A204.1 (cell line): Measurements from ENCODE around the gene DEDD.

Source experiments
- FAIRE-seq: peaks from 2 replicates; lab custom pipeline; 2012; peaks lifted over from hg19 to GRCh38; lab: Jason Lieb, UNC

Gene DEDD, protein sequence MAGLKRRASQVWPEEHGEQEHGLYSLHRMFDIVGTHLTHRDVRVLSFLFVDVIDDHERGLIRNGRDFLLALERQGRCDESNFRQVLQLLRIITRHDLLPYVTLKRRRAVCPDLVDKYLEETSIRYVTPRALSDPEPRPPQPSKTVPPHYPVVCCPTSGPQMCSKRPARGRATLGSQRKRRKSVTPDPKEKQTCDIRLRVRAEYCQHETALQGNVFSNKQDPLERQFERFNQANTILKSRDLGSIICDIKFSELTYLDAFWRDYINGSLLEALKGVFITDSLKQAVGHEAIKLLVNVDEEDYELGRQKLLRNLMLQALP

GRCh38 chr1:161132410-161133219 lies at the start of gene DEDD:
Gene DEDD, minus strand, starts transcription at chr1:161132667. Its CDS starts 8,205 bp downstream, at chr1:161124462.
- peak; percentile 80 for FAIRE-seq

DNA sequence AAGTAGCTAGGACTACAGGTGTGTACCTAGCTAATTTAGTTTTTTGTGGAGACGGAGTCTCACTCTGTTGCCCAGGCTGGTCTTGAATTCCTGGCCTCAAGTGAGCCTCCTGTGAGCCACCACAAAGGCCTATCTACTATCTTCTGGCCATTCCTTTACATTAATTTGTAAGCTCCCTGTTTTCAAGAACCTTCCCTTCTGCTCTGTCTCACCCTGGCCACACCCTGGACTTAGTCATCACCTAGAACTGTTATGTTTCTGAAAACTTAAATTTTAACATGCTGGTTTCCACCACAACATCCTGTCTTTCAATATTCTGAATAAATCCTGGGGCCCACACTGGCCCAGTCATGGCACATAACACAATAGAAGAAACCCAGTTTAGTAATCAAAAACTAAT lies 49.7 kb upstream of the DEDD start:
- no peak for FAIRE-seq

GRCh38 chr1:161180639-161181038 lies 48.2 kb upstream of the DEDD start:
- no peak for FAIRE-seq

DNA sequence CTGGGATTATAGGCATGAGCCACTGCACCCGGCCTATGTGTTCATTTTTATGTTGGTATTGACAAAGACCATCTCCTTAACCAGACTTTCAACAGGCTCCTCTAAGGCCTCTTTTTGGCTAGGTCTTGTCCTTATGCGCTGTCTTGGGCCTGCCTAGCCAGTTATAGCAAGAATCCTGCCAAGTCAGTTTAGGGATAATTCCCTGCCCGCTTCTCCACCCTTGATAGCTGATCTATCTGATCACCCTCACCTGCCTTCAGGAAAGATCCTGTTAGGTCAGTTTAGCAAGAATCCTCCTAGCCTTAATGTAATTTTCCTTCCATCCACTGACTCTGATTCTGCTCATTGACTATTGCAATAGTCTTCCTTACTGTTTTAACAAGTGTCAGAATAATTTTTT lies 47.2 kb upstream of the DEDD start:
- no peak for FAIRE-seq

GRCh38 chr1:161177936-161178244 lies 45.4 kb upstream of the DEDD start:
- FAIRE-seq, result no peak

DNA sequence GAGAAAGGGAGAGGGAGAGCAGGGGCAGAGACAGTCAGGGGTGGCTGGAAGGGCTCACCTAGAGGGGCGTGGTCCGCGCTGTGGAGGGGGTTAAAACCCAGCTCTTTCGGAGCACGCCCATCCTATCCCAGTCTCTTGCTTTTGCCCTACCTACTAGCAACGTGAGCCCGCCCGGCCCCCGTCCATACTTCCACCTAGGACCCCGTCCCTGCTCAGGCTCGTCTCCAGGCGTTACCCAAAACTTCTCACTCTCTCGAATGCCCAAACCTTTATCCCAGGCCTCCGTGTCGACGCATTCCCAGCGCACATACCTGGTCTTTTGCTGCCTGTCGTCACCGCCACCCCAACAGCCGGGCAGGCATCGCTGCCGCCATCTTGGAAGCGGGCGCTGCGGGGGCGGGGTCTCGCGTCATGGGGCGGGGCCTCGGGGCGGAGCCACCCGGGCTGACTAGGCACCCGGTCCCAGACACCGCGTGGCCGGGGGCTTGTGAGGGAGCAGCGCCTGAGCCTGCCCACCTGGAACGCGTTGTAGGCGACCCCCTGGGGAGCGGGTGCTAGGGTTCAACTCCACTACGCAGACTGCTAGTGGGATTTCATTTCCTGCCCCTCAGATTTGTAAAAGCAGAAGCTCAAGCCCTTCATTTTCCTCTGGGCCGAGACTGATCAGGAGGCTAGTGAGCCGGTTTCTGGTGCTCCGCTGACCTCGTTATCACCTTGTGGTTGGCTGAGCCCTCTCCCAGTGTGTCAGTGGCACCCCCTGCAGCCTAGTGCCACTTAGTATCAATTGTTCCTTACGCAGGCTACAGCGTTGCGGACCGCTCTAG lies 44.9 kb upstream of the DEDD start, which contains the start of gene B4GALT3:
TSS of gene B4GALT3 (minus strand) at position 396 of the 824 bp plus-strand sequence. CDS start 1,447 bp downstream, outside the sequence.
- no peak for FAIRE-seq

- no peak for FAIRE-seq
These were observed 44.1 kb upstream of the DEDD start for GRCh38 chr1:161176468-161177111.

DNA sequence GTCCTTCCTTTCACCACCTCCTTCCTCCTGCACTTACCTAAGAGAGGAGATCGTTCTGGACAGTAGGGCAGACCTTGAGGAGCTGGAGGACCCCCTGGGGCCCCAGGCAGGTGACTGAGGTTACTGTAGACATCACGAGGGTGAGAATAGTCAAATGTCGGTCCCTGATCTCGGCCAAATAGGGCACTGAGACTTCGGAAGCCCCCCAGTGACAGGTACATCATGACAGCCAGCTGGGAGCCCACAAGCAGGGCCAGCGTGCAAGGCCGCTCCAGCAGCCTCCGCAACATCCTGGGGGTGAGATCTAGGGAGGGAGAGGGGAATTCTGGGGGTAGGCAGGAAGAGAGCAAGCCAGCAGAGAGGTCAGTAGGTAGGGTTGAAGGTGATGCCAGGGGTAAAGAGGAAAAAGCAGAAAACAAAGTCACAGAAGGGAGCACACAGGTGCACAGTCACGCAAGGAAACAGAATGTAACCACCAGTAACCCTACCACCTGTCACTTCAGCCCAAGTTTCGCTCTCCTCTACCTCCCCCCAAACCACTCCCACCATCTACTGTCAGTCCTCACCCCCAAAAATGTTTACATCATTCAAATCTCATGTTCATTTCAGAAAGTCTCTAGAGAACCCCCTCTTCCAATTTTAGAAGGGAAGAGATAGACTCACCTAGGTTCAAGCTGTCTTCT lies 43.4 kb upstream of the DEDD start:
- no peak for FAIRE-seq

- FAIRE-seq, result no peak
These were observed 42.4 kb upstream of the DEDD start for GRCh38 chr1:161174911-161175310.

- no peak for FAIRE-seq
These were observed 41.2 kb upstream of the DEDD start for GRCh38 chr1:161173711-161174110.

- no peak for FAIRE-seq
These were observed 40.4 kb upstream of the DEDD start for GRCh38 chr1:161172776-161173376.

GRCh38 chr1:161172349-161172748 lies 39.9 kb upstream of the DEDD start:
- FAIRE-seq, result no peak

DNA sequence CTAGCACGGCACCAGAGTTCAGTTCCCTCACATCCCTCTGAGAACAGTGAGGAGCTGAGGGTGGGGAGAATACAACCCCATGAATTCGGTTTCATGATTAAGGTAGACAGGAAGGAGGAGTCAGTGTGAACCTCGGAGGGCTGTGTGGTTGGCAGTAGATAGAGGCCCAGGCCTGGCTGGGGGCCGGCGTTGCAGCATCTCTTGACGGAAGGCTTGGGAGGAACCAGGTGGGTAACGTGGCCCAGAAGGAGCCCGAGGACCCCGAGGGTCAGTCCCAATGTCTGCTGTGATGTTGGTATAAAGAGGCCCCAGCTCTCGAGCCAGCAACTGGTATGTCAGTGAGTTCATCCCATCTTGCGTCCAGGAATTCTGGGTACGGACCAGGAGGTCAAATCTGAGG lies 39.2 kb upstream of the DEDD start:
- no peak for FAIRE-seq

DNA sequence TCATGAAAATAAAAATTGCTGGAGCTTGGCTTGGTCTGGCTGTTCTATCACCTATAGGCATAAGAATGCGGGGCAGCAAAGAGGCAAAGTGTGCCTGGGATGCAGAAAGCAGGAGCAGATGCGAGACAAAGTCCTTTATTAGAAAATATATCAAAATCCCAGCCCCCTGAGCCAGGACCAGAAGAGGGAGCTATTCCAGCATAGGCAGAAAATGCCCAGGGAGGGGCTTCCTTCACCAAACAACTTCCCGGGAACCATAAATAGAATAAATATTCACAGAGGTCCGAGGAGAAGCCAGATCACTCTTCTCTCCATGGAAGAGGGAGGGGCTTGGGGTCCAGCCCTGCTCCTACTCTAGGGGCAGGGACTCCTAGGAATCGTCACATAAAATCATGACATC lies 38.7 kb upstream of the DEDD start:
- FAIRE-seq, result no peak

DNA sequence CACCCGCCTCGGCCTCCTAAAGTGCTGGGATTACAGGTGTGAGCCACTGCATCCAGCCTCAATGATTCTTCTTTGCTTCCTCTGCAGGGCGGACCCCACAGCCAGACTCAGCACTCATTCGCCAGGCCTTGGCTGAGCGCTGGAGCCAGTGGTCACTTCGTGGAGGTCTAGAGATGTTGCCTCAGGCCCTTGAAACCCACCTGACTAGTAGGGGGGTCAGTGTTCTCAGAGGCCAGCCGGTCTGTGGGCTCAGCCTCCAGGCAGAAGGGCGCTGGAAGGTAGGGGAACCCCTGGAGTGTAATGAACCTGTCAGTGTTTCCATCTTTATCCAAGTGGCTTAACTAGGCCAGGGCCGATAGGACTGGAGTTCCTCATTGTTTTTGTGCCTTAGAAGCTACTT lies 36.4 kb upstream of the DEDD start:
- no peak for FAIRE-seq

DNA sequence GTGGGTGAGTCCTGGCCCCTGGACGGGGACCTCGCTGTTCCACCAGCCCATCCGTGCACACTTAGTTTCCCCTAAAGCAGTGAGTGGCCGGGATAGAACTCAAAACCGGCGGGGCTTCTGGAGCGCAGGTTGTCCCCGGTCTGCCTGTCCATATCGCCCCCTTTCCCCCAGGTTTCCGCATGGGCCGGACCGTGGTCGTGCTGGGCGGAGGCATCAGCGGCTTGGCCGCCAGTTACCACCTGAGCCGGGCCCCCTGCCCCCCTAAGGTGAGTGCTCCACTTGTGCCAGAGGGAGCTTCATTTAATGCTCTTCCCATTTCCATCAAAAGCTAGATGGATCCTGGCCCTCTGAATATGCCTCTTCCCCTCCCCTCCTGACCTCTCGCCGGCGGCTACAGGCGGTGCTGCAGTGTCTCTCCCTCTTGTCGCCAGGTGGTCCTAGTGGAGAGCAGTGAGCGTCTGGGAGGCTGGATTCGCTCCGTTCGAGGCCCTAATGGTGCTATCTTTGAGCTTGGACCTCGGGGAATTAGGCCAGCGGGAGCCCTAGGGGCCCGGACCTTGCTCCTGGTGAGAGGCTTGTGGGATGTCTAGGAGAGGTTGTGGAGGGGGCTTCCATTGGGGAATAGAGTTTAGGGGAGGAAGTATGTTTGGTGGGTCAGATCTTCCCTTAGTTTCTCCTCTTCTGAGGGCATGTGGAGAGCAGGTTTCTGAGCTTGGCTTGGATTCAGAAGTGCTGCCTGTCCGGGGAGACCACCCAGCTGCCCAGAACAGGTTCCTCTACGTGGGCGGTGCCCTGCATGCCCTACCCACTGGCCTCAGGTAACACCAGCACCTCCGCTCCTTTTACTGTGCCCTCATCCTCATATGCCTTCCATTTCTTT lies 34.4 kb upstream of the DEDD start:
- FAIRE-seq, result no peak

DNA sequence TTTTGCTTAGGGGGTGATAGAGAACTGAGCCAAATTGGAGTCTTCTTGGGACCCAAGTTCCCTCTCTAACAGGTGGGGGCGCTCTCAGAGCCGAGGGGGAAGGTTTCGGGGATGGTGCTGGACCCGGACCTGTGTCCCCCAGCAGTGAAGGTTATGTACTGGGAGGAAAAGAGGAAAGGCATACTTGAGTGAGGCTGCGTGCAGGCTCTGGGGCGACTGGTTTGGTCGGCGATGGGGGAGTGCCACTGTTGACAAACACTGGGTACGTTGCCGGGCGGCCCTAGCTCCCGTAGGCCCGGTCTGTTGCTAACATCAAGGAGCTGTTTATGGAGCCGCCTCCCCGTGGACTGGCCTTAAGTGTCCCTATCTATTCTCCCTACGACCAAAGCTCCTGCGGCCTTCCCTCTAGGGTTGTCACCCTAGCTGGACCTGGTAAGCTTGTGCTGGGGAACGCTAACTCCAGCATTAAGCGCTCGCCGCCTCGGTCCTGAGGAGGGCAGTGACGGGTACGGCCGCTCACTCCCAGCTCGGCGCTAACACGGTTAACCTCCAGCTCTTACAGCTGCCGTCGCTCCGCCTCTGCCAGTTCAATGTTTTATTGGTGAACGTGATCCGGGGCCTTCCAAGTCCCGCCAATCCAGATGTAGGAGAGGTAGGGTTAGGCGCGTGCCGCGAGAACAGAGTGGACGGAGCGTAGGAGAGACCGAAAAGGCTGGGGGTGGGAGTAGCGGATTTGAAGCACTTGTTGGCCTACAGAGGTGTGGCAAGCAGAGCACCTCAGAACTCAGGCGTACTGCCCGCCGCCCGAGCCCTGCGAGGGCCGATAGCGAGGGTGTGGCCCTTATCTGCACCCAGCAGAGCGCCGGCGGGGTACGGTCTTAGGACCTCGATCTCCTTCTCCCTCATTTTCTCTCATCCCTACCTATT lies 33.5 kb upstream of the DEDD start, which contains the start of gene PPOX:
TSS of gene PPOX (plus strand) at position 685 of the 927 bp plus-strand sequence. CDS start 422 bp downstream, outside the sequence.
- peak; percentile 96 for FAIRE-seq

GRCh38 chr1:161164901-161165610 lies 32.6 kb upstream of the DEDD start:
- no peak for FAIRE-seq
